ENCODE results near the gene MEAK7. TPM values are rescaled to one million over a fixed set of nuclear protein-coding genes. Genes with fewer than 3 reads are reported as not detected.

MEAK7 gene
- total RNA-seq, 6 experiments from 2014 or later = 45.6 to 57.3 (median 50.8) TPM

GRCh38 chr16:84462296-84463210, 41.9 kb downstream of the MEAK7 start:
- H3K27ac Mint-ChIP-seq = no peak overlapping the region
- H3K9me3 Mint-ChIP-seq = peaks cover 16% of the 10 kb centered on the region
- H3K4me3 Mint-ChIP-seq = no peak overlapping the region
- H3K27me3 Mint-ChIP-seq (ENCODE audit: insufficient read depth) = no peaks in the 10 kb centered on the region; the same call in 1 of the 2 replicates
- TF ChIP-seq CTCF (IDR thresholded peaks at IDR 0.05) = no peak
- H3K4me1 Mint-ChIP-seq (ENCODE audit: low read depth) = no peaks in the 10 kb centered on the region
- DNase-seq = no peak
- peaks cover 67% of the 10 kb centered on the region for H3K36me3 Mint-ChIP-seq (ENCODE audit: low read depth)

DNA sequence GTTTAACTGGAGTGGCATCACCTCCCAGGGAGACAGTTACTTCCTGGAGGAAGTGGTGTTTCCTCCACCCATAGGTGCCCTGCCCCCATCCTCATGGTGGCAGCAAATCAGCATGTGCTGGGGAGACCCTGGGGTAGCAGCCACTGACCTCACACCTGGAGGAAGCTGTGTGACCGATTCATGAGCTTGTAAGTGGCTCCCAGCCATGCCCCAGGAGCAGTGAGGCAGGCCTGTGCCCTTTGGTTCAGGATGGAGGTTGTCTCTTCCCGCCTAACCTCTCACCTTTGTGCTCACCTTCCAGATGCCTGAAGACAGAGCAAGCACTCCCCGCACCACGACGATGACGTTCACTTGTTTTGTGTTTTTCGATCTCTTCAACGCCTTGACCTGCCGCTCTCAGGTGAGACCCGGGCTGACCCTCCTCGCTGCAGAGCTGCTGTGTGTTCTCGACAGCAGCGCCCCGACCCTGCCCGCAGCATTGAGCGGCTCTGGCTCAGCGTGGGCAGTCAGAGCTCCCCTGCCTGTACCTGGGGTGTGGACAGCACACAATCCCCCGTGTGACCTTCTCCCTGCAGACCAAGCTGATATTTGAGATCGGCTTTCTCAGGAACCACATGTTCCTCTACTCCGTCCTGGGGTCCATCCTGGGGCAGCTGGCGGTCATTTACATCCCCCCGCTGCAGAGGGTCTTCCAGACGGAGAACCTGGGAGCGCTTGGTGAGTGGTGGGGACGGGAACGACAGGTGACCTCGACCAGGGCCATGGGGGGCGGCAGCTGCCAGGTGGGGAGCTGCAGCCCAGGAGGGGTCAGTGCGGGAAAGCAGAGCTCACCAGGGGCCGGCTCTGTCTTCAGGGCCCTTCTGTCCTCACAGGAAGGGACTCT, 42.8 kb downstream of the MEAK7 start:
- TF ChIP-seq CTCF (IDR thresholded peaks at IDR 0.05) = no peak

GRCh38 chr16:84461029-84461412, 43.4 kb downstream of the MEAK7 start:
- no peak for TF ChIP-seq CTCF (IDR thresholded peaks at IDR 0.05)
- no peak overlapping the region for H3K4me3 Mint-ChIP-seq
- no peaks in the 10 kb centered on the region; the same call in 1 of the 2 replicates for H3K27me3 Mint-ChIP-seq (ENCODE audit: insufficient read depth)
- H3K4me1 Mint-ChIP-seq (ENCODE audit: low read depth) = no peaks in the 10 kb centered on the region
- no peak overlapping the region for H3K27ac Mint-ChIP-seq
- peaks cover 52% of the 10 kb centered on the region for H3K36me3 Mint-ChIP-seq (ENCODE audit: low read depth)
- no peak for DNase-seq
- H3K9me3 Mint-ChIP-seq = peaks cover 5% of the 10 kb centered on the region; the same call in 1 of the 2 replicates

More for the DNA sequence above, 42.8 kb downstream of the MEAK7 start:
- Mint-ChIP-seq H3K36me3 (ENCODE audit: low read depth) (peaks cover 58% of the 10 kb centered on the region), H3K4me3 (no peak overlapping the region), H3K27ac (no peak overlapping the region; the same call in 1 of the 2 replicates), H3K9me3 (peaks cover 7% of the 10 kb centered on the region), H3K4me1 (ENCODE audit: low read depth) (no peaks in the 10 kb centered on the region), H3K27me3 (ENCODE audit: insufficient read depth) (no peaks in the 10 kb centered on the region; the same call in 1 of the 2 replicates)
- DNase-seq = no peak

- no peak for TF ChIP-seq CTCF (IDR thresholded peaks at IDR 0.05)
- DNase-seq = no peak
- Mint-ChIP-seq H3K36me3 (ENCODE audit: low read depth) (peaks cover 47% of the 10 kb centered on the region), H3K4me3 (no peak overlapping the region), H3K27ac (no peak overlapping the region), H3K27me3 (ENCODE audit: insufficient read depth) (no peaks in the 10 kb centered on the region; the same call in 1 of the 2 replicates), H3K4me1 (ENCODE audit: low read depth) (no peaks in the 10 kb centered on the region), H3K9me3 (peaks cover 5% of the 10 kb centered on the region; the same call in 1 of the 2 replicates)
These were observed 43.9 kb downstream of the MEAK7 start for GRCh38 chr16:84460406-84461028.

DNA sequence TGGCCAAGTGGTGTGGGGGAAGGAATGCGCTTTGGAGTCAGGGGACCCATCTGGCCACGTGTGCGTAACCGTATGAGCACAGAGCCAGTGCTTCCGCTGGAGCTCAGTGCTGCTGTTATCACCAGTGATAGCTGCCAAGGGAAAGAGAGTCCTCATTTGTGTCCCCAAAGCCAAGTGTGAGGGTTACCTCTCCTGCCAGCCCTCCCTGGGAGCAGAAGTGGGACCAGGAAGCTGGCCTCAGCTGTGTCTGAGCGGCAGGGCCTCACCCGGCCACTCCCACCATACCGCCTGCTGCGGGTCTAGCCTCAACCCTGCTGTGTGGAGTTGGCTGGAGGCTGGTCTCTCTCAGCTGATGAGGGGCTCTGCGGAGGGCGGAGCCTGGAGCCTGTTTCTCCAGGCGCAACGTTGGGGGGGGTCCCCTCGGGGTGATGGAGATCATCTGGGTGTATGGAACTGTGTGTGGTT, 44.5 kb downstream of the MEAK7 start:
- H3K36me3 Mint-ChIP-seq (ENCODE audit: low read depth) = peaks cover 46% of the 10 kb centered on the region
- no peak for DNase-seq
- no peak for TF ChIP-seq CTCF (IDR thresholded peaks at IDR 0.05)
- H3K27ac Mint-ChIP-seq = no peak overlapping the region
- H3K4me3 Mint-ChIP-seq = no peak overlapping the region
- H3K9me3 Mint-ChIP-seq = peaks cover 5% of the 10 kb centered on the region; the same call in 1 of the 2 replicates
- H3K4me1 Mint-ChIP-seq (ENCODE audit: low read depth) = no peaks in the 10 kb centered on the region
- H3K27me3 Mint-ChIP-seq (ENCODE audit: insufficient read depth) = no peaks in the 10 kb centered on the region; the same call in 1 of the 2 replicates
